ENCODE measurements around the gene STKLD1. TPM values are rescaled to one million over a fixed set of nuclear protein-coding genes. Genes with fewer than 3 reads are reported as not detected.
A peak's percentile ranks its signal among the peaks of the same experiment; 100 is the strongest.

STKLD1 gene
- total RNA-seq, 1 donor from 2014 or later, result 0.27 TPM

GRCh38 chr9:133421615-133422542, 45.7 kb downstream of the STKLD1 start, which contains the start of gene ADAMTS13:
TSS of gene ADAMTS13 (plus strand) at chr9:133422367. CDS start at chr9:133422444, 77 bp downstream.
- DNase-seq (ENCODE audit: missing footprints), result no peak
- intact Hi-C loops (cut with DNase I), result no loop called here
- ATAC-seq, result no peak

- no peak for ATAC-seq
- no peak for DNase-seq (ENCODE audit: missing footprints)
- intact Hi-C loops (cut with DNase I), result no loop called here
These were observed 47.0 kb downstream of the STKLD1 start for GRCh38 chr9:133423216-133423615.

- intact Hi-C loops (cut with DNase I), result no loop called here
- DNase-seq (ENCODE audit: missing footprints) (no peak), ATAC-seq (no peak)
These were observed 48.0 kb downstream of the STKLD1 start for GRCh38 chr9:133424187-133424586.

GRCh38 chr9:133425049-133425632, 49.0 kb downstream of the STKLD1 start:
- intact Hi-C loops (cut with DNase I), result no loop called here
- DNase-seq (ENCODE audit: missing footprints) (no peak), ATAC-seq (no peak)

GRCh38 chr9:133426011-133426410, 49.8 kb downstream of the STKLD1 start:
- ATAC-seq (no peak), DNase-seq (ENCODE audit: missing footprints) (no peak)
- intact Hi-C loops (cut with DNase I), result no loop called here

GRCh38 chr9:133427658-133428348, 51.6 kb downstream of the STKLD1 start:
- DNase-seq (ENCODE audit: missing footprints), result no peak
- ATAC-seq, result no peak
- intact Hi-C loops (cut with DNase I), result no loop called here

- DNase-seq (ENCODE audit: missing footprints), result no peak
- ATAC-seq, result peak; percentile 23
These were observed 52.5 kb downstream of the STKLD1 start for GRCh38 chr9:133428617-133429101.

GRCh38 chr9:133429214-133429613, 53.0 kb downstream of the STKLD1 start:
- ATAC-seq (no peak), DNase-seq (ENCODE audit: missing footprints) (no peak)
- intact Hi-C loops (cut with DNase I), result no loop called here

More at GRCh38 chr9:133428617-133429101, 52.5 kb downstream of the STKLD1 start:
- intact Hi-C loops (cut with DNase I), result no loop called here

GRCh38 chr9:133429641-133430161, 53.5 kb downstream of the STKLD1 start:
- ATAC-seq, result peak; percentile 53
- DNase-seq (ENCODE audit: missing footprints), result no peak
- intact Hi-C loops (cut with DNase I), result no loop called here

- ATAC-seq (no peak), DNase-seq (ENCODE audit: missing footprints) (no peak)
- intact Hi-C loops (cut with DNase I), result no loop called here
These were observed 54.1 kb downstream of the STKLD1 start for GRCh38 chr9:133430244-133430643.

GRCh38 chr9:133433351-133433843, 57.2 kb downstream of the STKLD1 start:
- DNase-seq (ENCODE audit: missing footprints) (no peak), ATAC-seq (no peak)
- intact Hi-C loops (cut with DNase I), result no loop called here

GRCh38 chr9:133436681-133437080, 60.5 kb downstream of the STKLD1 start:
- ATAC-seq (no peak), DNase-seq (ENCODE audit: missing footprints) (no peak)
- intact Hi-C loops (cut with DNase I), result no loop called here

GRCh38 chr9:133437753-133438531, 61.8 kb downstream of the STKLD1 start:
- DNase-seq (ENCODE audit: missing footprints) (no peak), ATAC-seq (no peak)
- intact Hi-C loops (cut with DNase I), result no loop called here

GRCh38 chr9:133439337-133439736, 63.2 kb downstream of the STKLD1 start:
- intact Hi-C loops (cut with DNase I), result no loop called here
- ATAC-seq (no peak), DNase-seq (ENCODE audit: missing footprints) (no peak)

GRCh38 chr9:133440874-133441273, 64.7 kb downstream of the STKLD1 start:
- ATAC-seq, result no peak
- DNase-seq (ENCODE audit: missing footprints), result no peak
- intact Hi-C loops (cut with DNase I), result no loop called here

- intact Hi-C loops (cut with DNase I), result no loop called here
- DNase-seq (ENCODE audit: missing footprints) (no peak), ATAC-seq (no peak)
These were observed 65.4 kb downstream of the STKLD1 start for GRCh38 chr9:133441571-133441970.

GRCh38 chr9:133443248-133443647, 67.1 kb downstream of the STKLD1 start:
- ATAC-seq, result no peak
- intact Hi-C loops (cut with DNase I), result no loop called here

GRCh38 chr9:133443982-133444381, 67.8 kb downstream of the STKLD1 start:
- no peak for ATAC-seq
- DNase-seq (ENCODE audit: missing footprints), result no peak
- intact Hi-C loops (cut with DNase I), result no loop called here

More at GRCh38 chr9:133443248-133443647, 67.1 kb downstream of the STKLD1 start:
- no peak for DNase-seq (ENCODE audit: missing footprints)
